Cardiac muscle cell (in vitro differentiated cells and primary cell): ENCODE measurements around the gene TEX261. TPM values are rescaled to one million over a fixed set of nuclear protein-coding genes. Genes with fewer than 3 reads are reported as not detected.
"Not testable (repeated sequence)": the region's sequence is repeated elsewhere in the genome, so short reads cannot be mapped to it uniquely, and the experiment has no call there.

Source experiments
- DNase-seq, 2 donors: peaks; one replicate each; pipeline versions ENCODE4 v3.0.0 to v3.0.0-alpha.2; 2010 to 2017; ENCODE audit warnings: low read depth in 1 of 2, low spot score in 1 of 2
- H3K27ac ChIP-seq: fragments of 200-600 bp; sonication (generic); 2 replicates; pipeline ENCODE4 v1.5.1; 2016
- H3K27me3 ChIP-seq: fragments of 200-600 bp; sonication (generic); 2 replicates; pipeline ENCODE4 v1.6.0; 2016; ENCODE audit warnings: control low read depth
- H3K36me3 ChIP-seq: fragments of 200-600 bp; sonication (generic); 2 replicates; pipeline ENCODE4 v1.5.1; 2016; ENCODE audit warnings: control low read depth
- H3K4me1 ChIP-seq: fragments of 200-600 bp; sonication (generic); 2 replicates; pipeline ENCODE4 v1.8.1; 2017; ENCODE audit warnings: low read depth, mild to moderate bottlenecking, mixed run types
- H3K4me3 ChIP-seq: fragments of 200-600 bp; sonication (generic); 2 replicates; pipeline ENCODE4 v1.5.1; 2016; ENCODE audit warnings: mild to moderate bottlenecking
- H3K9me3 ChIP-seq: fragments of 200-600 bp; sonication (generic); 2 replicates; pipeline ENCODE4 v1.5.1; 2017; ENCODE audit warnings: low read depth, mild to moderate bottlenecking, control low read depth
- polyA plus RNA-seq: library from polyadenylated mRNA; unstranded; fragments of >200 nt; fragmentation: Nextera tagmentation; extraction: Ambion mirVana; gene quantifications from 2 replicates; pipeline ENCODE4 v1.2.1, GENCODE V29; 2016
- total RNA-seq: library from RNA; depleted of rRNA; stranded (reverse); fragments of >200 nt; gene quantifications from 2 replicates; pipeline ENCODE4 v1.2.3, GENCODE V29; 2016
- TF ChIP-seq, protein P1 (sequence below): IDR thresholded peaks from 2 replicates; pipeline ENCODE4 v1.5.1; 2012; ENCODE audit warnings: low read depth, mild to moderate bottlenecking, low read length

Gene TEX261
- total and polyA plus RNA-seq, 2 experiments from 2014 or later, result 13.9 to 31.5 TPM

DNA sequence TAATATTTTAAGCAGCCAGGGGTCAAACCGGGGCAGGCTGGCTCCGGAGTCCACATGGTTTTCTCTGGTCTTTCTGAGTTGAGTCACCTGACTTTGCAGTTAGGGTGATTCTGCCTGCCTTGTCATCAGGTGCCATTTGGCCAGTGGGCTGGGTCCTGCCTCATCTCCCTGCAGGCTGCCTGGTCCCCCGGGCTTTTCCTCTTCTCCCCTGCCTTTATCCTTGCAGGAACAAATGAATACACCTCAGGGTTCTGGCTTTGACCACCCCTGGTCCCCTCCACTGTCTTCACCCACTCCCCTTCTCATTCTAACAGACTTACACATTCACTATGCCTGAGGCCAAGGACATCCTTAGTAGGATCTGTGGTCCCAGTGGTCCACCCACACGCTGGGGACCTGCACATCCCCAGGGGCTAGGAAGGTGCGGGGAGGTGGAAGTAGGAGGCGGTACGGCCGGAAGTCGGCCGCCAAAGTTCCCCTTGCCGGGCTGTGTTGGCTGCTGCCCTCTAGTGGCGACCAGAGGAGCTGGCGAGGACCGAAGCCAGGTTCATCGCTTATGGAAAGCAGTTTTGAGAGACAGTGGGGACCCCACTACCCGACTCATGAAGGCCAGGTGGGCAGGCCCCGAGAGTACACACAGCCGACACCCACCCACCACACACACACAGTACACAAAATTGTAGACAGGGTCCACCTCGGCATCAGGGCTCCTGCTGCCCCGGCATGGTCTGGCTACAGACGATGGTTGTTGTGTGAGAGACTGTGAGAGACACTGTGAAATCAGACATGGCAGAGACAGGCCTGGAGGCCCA is 6.3 kb upstream of the TEX261 start:
- Histone ChIP-seq H3K4me1 (peaks cover 22% of the 10 kb centered on the region), H3K36me3 (no peaks in the 10 kb centered on the region), H3K4me3 (no peak overlapping the region), H3K9me3 (no peaks in the 10 kb centered on the region), H3K27ac (no peak overlapping the region), H3K27me3 (no peaks in the 10 kb centered on the region)
- TF ChIP-seq, protein P1, sequence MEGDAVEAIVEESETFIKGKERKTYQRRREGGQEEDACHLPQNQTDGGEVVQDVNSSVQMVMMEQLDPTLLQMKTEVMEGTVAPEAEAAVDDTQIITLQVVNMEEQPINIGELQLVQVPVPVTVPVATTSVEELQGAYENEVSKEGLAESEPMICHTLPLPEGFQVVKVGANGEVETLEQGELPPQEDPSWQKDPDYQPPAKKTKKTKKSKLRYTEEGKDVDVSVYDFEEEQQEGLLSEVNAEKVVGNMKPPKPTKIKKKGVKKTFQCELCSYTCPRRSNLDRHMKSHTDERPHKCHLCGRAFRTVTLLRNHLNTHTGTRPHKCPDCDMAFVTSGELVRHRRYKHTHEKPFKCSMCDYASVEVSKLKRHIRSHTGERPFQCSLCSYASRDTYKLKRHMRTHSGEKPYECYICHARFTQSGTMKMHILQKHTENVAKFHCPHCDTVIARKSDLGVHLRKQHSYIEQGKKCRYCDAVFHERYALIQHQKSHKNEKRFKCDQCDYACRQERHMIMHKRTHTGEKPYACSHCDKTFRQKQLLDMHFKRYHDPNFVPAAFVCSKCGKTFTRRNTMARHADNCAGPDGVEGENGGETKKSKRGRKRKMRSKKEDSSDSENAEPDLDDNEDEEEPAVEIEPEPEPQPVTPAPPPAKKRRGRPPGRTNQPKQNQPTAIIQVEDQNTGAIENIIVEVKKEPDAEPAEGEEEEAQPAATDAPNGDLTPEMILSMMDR, result peak; percentile 97
- peak; percentile 68 to 76 for DNase-seq

DNA sequence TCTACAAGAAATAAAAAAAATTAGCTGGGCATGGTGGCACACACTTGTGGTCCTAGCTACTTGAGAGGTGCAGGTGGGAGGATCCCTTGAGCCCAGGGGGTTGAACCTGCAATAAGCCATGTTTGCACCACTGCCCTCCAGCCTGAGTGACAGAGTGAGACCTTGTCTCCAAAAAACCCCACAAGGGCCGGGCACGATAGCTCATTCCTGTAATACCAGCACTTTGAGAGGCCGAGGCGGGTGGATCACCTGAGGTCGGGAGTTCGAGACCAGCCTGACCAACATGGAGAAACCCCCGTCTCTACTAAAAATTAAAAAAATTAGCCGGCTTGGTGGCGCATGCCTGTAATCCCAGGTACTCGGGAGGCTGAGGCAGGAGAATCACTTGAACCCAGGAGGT is 5.3 kb upstream of the TEX261 start:
- H3K4me3 ChIP-seq, H3K36me3 ChIP-seq, DNase-seq: not testable (repeated sequence)

DNA sequence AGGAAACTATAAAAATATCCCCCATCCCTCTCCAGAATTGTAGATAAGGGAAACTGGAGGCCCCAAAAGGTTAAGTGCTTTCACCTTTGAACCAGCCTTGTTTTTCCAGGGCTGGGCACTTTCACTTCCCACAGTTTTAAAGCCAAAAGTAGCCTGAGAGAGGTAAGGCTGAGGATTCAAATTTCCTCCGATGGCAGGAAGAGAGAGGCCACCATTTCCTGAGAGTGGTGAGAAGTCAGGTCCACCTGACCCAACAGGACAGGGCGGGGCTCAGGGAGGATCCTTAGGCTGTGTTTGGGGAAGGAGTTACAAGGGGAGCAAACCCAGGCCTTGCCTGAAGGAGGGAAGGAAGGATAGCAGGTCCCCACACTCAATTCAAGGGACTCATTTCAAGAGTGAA is 4.7 kb upstream of the TEX261 start:
- Histone ChIP-seq H3K27me3 (no peaks in the 10 kb centered on the region), H3K9me3 (no peaks in the 10 kb centered on the region), H3K4me3 (no peak overlapping the region), H3K27ac (peak overlapping the region; percentile 90), H3K4me1 (peaks cover 22% of the 10 kb centered on the region), H3K36me3 (no peaks in the 10 kb centered on the region)
- DNase-seq, result no peak
- TF ChIP-seq, protein P1, result no peak

More for the DNA sequence above, 5.3 kb upstream of the TEX261 start:
- not testable (repeated sequence) for H3K9me3 ChIP-seq, H3K27me3 ChIP-seq
- Histone ChIP-seq H3K27ac (peak overlapping the region; percentile 90), H3K4me1 (peaks cover 22% of the 10 kb centered on the region)

DNA sequence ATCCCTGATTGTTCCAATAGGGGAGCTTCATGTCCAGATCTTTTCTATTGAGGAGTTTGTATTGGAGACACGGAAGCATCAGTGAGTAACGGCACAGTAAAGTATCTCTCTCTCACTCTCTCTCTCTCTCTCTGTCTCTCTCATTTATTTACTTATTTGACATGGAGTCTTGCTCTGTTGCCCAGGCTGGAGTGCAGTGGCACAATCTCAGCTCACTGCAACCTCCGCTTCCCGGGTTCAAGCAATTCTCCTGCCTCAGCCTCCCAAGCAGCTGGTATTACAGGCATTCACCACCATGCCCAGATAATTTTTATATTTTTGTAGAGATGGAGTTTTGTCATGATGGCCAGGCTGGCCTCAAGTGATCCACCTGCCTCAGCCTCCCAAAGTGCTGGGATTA is 4.2 kb upstream of the TEX261 start:
- not testable (repeated sequence) for H3K27me3 ChIP-seq, DNase-seq, H3K4me3 ChIP-seq, H3K9me3 ChIP-seq, H3K36me3 ChIP-seq
- Histone ChIP-seq H3K27ac (peak overlapping the region; percentile 90), H3K4me1 (peaks cover 22% of the 10 kb centered on the region)

DNA sequence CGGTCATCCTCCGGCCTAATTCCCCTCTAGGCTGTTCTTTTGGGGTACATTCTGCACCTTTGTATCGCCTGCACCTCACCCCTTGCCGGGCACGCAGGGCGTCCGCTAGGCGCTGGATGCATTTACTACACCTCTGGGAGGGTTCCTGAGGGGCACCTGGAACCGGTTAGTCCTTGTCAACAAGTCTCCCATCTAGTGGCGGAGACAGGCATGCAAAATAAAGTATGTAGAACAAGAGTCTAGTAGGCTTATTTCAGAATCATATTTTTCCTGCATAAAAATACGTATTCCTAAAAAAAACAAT is 705 bp upstream of the TEX261 start:
- TF ChIP-seq, protein P1, result peak; percentile 32
- peak; percentile 28 to 56 for DNase-seq
- H3K36me3 ChIP-seq, result peaks cover 4% of the 10 kb centered on the region

DNA sequence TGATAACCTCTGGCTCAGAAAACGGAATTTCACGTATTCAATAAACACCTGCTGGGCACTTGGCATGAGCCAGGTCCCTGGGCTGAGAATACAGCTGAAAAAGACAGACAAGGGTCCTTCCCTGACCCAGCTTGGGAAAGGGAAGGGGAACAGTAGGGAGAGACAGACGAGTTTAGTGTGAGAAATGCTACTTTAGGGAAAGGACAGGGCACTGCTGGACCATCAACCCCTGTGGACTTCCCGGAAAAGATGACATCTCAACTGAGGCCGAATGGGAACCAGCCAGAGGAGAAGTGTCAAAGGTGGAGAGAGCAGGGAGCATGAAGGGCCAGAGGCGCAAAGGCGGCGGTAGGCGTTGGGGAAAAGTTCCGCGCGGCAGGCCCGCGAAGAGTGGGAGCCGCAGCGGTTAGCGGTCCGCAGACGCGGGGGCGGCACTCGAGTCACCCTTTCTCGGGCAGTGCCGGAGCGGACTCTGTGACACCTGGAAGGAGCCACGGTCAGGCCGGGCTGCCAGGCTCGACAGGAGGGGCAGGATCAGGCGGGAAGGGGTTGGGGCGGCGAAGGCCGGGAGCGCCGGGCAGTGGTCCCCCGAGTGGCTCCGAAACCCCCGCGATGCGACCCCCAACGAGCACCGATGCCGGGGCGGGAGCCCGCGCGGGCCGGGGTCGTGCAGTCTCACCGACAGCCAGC is 519 bp downstream of the TEX261 start:
- Histone ChIP-seq H3K27ac (peak overlapping the region; percentile 20), H3K36me3 (peaks cover 4% of the 10 kb centered on the region), H3K27me3 (no peaks in the 10 kb centered on the region), H3K9me3 (no peaks in the 10 kb centered on the region), H3K4me3 (peak overlapping the region; percentile 78), H3K4me1 (peaks cover 6% of the 10 kb centered on the region)
- DNase-seq, result peak; percentile 5 to 48
- TF ChIP-seq, protein P1, result no peak

More for the DNA sequence above, 705 bp upstream of the TEX261 start:
- H3K27me3 ChIP-seq, result no peaks in the 10 kb centered on the region
- H3K9me3 ChIP-seq, result no peaks in the 10 kb centered on the region
- H3K4me3 ChIP-seq, result peak overlapping the region; percentile 78
- no peak overlapping the region for H3K27ac ChIP-seq
- peaks cover 12% of the 10 kb centered on the region for H3K4me1 ChIP-seq
